Transverse colon (tissue), 3 donors: ENCODE results near the gene DDX10.

Experiments used
- CTCF ChIP-seq, 5 experiments: fragments of 200-600 bp in 3 of 5; fragments of 450-650 bp in 2 of 5; sonication (generic) in 3 of 5; IDR thresholded peaks; 1 replicate in 2 of 5; 2 replicates in 3 of 5; pipeline ENCODE4 v1.5.1; 2016 to 2017; ENCODE audit warnings: antibody characterized with exemption in 5 of 5, inconsistent platforms in 3 of 5, mild to moderate bottlenecking in 2 of 5, moderate library complexity in 1 of 5
- POLR2A ChIP-seq: fragments of 450-650 bp; IDR thresholded peaks from one replicate; pipeline ENCODE4 v1.6.1; 2016; ENCODE audit warnings: antibody characterized with exemption, mild to moderate bottlenecking, moderate library complexity

GRCh38 chr11:108662700-108663099 lies 2.2 kb upstream of the DDX10 start:
- TF ChIP-seq POLR2A (no peak), CTCF (IDR thresholded peaks at IDR 0.05) (no peak)
